ENCODE measurements around the gene FGFR4.

The FGFR4 gene

GRCh38 chr5:177099422-177100093 is 12.8 kb downstream of the FGFR4 start:
- no peak for DNase-seq

GRCh38 chr5:177100714-177101121 is 14.0 kb downstream of the FGFR4 start:
- no peak for DNase-seq

- DNase-seq, result no peak
These were observed 17.0 kb downstream of the FGFR4 start for GRCh38 chr5:177103523-177104253.

GRCh38 chr5:177105691-177106476 is 19.2 kb downstream of the FGFR4 start:
- no peak for DNase-seq

- no peak for DNase-seq
These were observed 20.4 kb downstream of the FGFR4 start for GRCh38 chr5:177107159-177107558.

- no peak for DNase-seq
These were observed 23.1 kb downstream of the FGFR4 start for GRCh38 chr5:177109810-177110209.

- DNase-seq, result peak in 37 of 51 donors; percentile 8 to 71 (median 39)
These were observed 25.1 kb downstream of the FGFR4 start for GRCh38 chr5:177111720-177112394.

- no peak for DNase-seq
These were observed 26.0 kb downstream of the FGFR4 start for GRCh38 chr5:177112589-177113220.

- DNase-seq, result peak in 50 of 51 donors; percentile 9 to 87 (median 52)
These were observed 27.1 kb downstream of the FGFR4 start for GRCh38 chr5:177113566-177114424.

- DNase-seq, result peak; percentile 37 to 93 (median 82)
These were observed 30.1 kb downstream of the FGFR4 start for GRCh38 chr5:177116631-177117373.

GRCh38 chr5:177117441-177118045 is 30.8 kb downstream of the FGFR4 start:
- no peak for DNase-seq

- no peak for DNase-seq
These were observed 35.9 kb downstream of the FGFR4 start for GRCh38 chr5:177122566-177122965.

- DNase-seq, result no peak
These were observed 37.2 kb downstream of the FGFR4 start for GRCh38 chr5:177123789-177124485.

- no peak for DNase-seq
These were observed 37.8 kb downstream of the FGFR4 start for GRCh38 chr5:177124486-177124991.

- DNase-seq, result no peak
These were observed 40.1 kb downstream of the FGFR4 start for GRCh38 chr5:177126771-177127170.

- DNase-seq, result no peak
These were observed 41.9 kb downstream of the FGFR4 start for GRCh38 chr5:177128551-177128981.

- no peak for DNase-seq
These were observed 43.7 kb downstream of the FGFR4 start for GRCh38 chr5:177130211-177131018.
